Activated naive CD8-positive, alpha-beta T cell treated with anti-CD3 and anti-CD28 coated beads, Interleukin-2, amount 50 U/mL, for 16 hours (primary cell): Measurements from ENCODE around the gene OXCT1.
"Not testable (repeated sequence)": the region's sequence is repeated elsewhere in the genome, so short reads cannot be mapped to it uniquely, and the experiment has no call there.

Source experiments
- DNase-seq: peaks from one replicate; pipeline ENCODE4 v3.0.0-alpha.2; 2020; ENCODE audit warnings: low read depth, low spot score

Gene OXCT1

DNA sequence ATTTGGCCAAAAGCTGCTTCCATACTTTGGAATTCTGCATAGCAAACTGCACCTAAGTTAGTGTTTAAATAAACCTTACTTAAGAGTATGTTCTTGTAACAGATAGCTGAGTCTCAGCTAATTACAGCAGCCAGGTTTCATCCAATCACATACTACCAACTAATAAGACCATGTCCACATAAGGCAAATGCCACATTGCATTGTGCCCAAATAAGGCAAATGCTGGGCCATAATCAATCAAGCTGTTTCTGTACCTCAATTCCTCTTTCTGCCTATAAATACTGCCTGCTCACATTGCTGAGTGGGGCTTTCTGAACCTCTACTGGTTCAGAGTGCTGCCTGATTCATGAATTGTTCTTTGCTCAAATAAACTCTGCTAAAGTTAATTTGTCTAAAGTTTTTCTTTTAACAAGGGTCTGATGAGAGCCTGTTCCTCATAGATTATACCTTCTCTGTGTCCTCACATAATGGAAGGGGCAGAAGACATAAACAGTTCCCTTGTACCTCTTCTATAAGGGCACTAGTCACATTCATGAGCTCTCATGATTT is 4.4 kb upstream of the OXCT1 start:
- no peak for DNase-seq

DNA sequence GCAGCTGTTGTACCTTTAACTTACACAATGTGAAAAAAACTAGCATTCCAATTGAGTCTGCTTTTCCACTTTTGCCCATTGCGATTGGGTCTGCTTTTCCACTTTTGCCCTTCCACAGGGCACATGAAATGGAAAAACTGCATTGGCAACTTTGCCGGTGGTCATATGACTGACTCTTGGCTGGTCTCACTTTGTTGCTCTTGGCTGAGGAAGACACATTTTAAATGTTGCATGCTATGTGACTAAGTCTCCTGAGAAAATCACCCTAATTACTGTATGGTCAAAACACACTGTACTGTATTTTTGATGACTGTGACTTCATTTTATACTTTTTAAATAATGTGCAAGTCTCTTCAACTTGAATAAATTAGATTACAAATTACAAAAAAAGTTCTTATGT is 1.6 kb upstream of the OXCT1 start:
- DNase-seq, result no peak

DNA sequence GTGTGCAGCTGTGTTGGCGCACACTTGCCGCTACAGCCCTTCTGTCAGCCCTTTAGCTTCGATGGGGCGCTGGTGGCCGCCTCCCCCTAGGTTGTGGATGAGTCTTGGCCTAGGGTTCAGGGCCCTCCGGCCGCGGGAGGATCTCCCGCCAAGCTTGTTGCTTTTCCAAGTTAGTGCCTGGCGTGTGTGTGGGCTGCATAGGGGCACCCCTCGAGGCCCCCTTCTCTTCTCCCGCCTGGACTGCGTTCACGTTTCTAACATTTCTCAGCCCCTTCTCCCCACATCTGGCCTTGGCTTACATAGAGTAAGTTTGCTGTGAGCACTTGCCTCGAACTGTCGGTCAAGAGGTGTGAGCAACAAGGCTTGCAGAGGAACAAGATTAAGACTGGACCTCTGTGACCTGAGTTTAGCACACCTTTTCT is 413 bp upstream of the OXCT1 start:
- no peak for DNase-seq

DNA sequence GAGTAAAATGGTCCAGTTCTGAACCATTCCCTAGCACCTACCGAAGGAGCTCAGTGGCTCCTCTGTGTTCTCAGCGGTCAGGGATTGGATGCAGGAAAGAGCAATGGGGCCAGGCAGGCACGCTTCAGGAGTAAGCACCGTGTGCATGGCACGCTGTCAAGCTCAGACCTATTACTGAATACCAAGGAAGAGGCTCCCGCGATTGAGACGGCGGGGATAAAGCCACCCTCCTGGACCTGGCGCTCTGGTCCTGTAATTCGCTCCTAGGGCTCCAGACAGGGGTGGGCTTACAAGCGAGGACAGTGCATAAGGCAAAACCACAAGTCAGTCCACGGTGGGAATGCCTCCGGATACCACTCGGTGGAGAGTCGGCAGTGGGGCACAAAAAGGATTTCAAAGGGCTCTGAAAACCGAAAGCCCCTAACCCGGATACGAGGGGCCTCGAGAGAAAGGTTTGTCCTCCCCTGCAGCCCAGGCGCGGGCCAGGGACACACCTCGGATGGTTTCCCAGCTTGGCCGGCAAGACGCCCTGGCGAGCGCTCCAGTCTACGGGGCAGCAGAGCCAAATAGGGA is 988 bp downstream of the OXCT1 start:
- no peak for DNase-seq

DNA sequence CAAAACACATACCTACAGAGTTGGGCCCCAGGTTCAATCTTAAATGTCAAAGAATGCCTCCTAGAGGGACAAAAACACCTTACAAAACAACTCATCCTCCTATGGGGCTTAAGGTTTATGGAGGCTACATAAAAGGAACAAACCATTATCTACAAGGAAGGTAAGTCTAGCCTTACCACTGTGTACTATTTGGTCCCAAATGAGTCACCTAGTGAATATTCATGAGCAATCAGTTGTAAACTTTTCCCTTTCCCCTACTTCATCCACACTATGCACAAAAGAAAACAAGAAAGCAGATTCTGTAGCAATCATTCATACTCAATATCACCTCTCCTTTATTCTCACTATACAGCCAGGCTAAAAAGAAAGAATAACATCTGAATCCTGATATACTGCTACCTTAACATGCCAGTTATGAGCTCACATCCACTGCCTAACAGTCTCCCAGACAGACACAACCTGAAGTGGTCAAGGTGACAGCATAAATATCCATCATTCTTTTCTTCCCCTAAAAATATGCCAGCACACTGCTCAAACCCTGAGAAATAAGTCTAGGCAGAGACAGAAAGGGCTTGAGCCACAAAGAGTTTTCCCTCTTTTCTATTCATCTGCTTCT is 6.2 kb downstream of the OXCT1 start:
- DNase-seq, result no peak

DNA sequence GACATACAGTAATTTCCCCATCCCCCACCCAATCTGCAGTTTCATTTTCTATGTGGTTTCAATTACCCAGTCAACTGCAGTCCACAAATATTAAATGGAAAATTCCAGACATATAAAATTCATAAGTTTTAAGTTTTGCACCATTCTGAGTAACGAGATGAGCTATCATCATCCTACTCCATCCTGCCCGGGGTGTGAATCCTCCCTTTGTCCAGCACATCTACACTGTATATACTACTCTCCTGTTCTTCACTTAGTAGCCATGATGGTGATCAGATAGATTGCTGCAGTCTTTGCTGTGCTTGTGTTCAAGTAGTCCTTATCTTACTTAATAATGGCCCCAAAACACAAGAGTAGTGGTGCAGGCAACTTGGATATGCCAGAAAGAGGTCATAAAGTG is 11.3 kb downstream of the OXCT1 start:
- no peak for DNase-seq

DNA sequence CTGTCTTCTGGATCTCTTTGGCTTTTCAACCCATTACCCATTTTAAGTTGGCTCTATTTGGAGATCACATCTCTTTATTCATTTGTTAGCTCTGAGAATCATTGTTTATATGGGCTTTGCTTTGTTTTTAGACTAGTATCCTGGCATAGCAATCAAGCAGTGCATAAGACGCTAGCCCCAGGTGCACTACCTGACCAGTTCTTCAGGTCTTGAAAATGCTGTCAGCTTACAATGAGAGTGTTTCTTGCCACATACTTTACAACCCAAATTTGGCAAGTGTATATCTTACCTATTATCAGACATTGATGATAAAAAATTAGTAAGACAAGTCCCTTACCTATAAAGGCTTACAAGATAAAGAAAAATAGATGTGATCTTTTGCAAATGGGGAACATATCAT is 12.2 kb downstream of the OXCT1 start:
- DNase-seq, result no peak

DNA sequence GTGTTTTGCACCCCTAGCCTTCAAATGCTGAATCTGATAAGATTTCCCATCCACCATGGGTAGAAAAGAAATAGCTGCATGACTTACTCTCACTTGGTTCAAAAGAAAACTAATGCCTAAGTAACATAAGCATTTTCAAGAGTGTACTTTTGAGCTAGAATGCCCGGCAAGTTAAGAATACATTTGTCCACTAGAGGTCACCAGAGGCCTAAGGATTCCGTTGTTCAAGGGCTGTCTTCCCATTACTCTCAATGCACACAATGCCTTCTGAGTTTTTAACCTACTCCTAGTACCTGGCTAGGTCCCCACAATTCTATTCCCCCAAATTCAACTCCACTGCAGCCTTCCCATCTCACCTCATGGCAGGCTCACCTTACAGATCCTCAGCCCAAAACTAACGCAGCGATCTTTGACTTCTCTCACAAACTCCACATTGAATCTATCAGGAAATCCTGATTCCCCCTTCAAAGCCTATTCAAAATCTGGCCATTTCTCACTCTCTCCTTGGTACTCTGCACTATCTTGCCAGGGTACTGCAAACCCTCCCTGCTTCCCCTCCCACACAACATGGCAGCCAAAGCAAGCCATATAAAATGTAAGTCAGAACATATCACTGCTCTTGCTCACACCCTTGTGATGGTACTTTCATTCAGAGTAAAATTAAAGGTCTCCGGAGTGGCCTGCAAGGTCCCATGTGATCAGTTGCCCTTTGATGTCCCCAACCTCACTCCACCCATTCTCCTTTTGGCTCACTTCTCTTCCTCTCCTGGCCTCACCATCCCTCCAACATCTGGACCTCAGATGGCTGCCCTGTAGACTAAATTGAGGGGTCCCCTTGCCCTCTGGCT is 13.4 kb downstream of the OXCT1 start:
- peak; percentile 30 for DNase-seq

DNA sequence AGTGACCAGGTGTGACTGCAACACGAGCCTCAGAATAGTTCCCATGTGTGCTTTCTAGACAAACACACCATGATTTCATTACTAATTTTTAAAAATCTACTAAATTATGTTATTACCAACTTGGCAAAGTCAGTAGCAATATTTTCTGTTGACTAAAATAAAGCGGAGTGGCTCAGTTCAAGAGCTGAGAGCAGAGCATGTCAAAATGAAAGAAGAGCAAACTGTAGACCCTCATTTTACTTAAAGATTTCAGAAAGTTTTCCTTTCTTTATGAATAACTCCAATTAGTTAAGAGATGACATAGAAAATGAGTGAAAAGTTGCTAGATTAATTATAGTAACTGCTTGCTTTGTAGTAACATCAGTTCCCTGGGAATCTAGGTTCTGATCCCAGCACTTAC is 17.9 kb downstream of the OXCT1 start:
- no peak for DNase-seq

DNA sequence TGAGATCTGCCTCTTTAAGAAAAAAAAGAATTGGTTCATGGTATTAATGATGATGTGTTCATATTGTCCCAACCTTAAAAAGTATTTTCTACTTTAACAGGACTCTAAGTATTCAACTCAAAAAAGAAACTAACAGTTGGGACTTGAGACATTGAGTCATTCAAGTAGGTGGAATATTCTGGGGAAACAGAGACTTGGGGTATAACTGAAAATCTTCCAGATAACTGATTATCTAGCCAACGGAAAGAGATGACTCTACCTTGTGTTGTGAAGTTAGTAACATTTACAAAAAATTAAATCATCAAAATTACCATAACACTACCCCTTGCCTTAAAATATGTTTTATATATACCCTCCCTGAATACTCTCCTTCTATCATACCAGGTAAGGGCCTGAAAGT is 19.1 kb downstream of the OXCT1 start:
- no peak for DNase-seq

DNA sequence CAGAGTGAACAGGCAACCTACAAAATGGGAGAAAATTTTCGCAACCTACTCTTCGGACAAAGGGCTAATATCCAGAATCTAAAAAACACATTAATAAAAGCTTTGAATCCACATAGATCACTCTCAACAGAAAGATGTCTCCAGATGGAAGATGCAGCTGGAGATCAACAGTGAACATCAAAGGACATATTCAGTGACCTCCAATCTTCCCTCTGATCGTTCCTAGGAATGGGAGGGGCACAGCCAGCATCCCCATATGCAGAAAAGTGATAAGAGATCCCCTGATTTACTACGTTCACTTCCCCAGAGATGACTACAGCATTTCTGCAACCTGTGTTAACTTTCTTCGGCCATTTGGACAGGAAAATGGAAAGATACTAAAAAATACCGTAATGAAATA is 21.2 kb downstream of the OXCT1 start:
- no peak for DNase-seq

DNA sequence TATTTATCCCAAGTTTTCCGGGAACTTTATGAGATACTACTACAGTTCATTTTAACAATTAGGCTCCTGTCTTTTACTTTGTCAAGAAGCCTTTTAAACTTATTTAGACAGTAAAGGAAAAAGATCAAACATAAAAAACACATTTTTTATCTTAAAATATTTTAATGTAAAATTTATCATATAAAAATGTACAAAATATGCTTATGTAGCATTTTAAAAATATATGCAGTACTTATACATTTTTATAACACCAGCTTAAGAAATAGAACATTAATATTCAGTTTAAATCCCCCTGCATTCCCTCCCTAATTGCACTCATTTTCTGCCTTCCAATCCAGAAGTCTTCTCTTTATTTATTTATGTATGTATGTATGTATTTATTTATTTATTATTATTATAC is 24.5 kb downstream of the OXCT1 start:
- DNase-seq, result not testable (repeated sequence)

DNA sequence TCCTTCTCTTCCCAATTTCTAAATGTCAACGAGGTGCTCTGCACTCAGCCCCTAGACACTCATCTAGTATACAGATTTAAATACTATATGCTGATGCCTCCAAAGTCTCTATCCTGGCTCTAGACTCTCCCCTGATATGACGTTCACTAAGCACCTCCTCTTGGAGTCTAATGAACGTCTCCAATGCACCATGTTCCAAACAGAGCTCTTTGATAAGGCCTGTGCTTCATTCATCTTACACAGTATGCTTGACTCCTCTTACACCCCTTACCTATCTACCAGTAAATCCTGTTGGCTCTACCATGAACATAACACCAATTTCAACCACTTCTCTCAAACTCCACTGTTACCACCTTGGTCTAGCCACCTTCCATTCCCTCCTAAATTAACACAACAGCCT is 25.7 kb downstream of the OXCT1 start:
- DNase-seq, result no peak

DNA sequence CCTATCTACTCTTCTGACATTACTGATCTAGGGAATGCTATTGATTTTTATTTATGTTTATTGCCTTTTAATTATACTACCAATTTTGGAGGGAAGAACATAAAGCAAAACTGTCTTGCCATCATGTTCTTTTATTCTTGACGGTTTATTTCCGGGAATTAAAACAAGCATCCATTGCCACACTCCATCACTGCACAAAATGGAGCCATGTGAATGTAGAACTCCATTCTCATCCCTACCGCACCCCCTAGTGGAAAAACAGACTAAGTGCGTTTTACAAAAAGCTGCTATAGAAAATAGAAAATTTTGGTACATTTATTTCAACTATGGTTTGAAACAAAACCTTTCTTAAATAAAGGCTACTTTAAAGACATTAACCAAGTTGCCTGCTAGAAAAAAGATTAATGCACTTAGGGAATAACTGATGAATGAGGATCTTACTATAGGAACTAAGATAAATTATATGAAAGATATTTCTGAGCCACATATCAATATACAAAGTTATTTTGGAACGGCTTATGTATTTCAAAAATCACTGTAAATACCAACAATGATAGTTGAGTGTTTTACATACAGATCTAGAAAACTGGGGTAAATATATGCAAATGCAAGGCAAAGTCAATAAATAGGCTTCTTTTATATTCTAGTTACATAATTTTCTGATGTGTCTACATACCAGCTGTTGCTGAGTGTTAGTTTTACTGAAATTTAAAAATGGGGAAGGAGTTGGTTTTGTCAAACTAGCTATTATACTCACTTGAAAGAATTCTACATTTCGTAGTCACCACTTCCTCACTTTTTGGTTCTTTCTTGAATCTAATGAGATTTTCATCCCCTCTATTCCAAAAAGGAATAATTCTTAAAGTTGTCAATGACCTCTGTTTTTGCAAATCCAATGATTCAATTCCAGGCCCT is 26.5 kb downstream of the OXCT1 start:
- DNase-seq, result no peak

DNA sequence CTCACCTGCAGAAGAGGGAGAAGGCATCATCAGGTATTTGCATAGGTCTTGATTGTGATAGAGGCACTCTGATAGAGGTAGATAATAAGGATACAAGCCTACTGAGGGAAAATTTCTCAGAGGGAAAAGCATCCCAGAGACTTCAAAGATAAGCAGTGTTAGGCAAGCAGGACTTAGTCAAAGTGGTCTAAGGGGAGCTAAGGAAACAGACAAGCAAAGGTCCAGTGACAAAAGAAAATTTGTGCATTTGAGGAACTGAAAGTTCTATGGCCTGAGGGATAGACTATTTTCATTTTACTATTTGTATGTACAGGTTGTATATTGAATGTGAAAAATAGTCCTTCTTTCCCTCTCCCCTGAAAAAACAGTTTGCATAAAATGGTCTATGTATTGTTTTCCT is 27.4 kb downstream of the OXCT1 start:
- no peak for DNase-seq

DNA sequence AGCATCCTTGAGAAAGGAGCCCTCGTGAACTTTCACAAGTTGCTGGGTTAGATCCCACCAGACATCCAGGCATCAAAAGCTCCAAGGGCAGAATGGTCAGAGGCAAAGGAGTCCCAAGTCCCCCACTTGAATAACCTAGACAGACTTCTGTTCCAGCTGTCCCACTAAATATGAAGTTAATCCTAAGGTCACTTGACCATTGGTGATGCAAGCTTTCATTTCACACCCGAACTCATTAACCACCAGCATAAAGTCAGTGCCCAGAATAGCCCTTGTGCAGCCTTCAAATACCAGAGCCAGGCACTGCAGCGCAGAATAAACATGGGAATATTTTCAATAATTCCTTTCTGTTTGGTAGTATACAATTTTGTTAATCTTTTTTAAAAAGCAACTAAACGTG is 28.9 kb downstream of the OXCT1 start:
- DNase-seq, result no peak

DNA sequence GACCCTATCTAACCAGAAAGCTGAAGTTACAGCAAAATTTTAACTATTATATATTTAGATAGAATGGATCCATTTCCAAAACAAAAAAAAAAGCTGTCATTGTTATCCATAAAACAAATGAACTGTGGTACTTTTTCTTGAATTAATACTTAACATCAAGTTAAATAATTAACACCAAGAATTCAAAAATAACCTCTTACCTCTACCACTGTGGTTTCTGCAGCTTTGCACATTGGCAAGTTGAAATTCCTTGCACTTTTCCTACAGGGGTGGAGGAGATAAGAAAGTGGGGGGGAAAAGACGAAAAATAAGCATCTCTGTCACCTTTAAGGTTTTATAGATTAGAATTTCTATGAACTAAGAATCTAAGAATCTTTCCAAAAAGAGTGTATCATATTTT is 30.0 kb downstream of the OXCT1 start:
- no peak for DNase-seq

DNA sequence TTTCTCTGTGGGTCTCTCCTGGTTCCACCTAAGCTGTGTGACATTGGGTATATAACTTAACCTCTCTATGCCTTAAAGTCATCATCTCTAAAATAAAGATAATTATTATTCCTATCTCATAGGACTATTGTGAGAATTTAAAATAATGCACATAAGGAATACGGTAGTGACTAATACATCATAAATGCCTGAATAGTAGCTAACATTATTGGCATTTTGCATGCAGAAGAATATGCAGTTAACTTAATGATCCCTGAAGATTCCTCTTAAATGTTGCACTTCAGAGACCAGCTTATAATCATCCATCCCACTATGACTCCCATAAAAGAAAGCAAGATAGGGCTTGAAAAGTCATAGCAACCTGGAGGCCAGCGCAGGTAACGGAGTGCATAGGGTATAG is 32.4 kb downstream of the OXCT1 start:
- DNase-seq, result no peak

DNA sequence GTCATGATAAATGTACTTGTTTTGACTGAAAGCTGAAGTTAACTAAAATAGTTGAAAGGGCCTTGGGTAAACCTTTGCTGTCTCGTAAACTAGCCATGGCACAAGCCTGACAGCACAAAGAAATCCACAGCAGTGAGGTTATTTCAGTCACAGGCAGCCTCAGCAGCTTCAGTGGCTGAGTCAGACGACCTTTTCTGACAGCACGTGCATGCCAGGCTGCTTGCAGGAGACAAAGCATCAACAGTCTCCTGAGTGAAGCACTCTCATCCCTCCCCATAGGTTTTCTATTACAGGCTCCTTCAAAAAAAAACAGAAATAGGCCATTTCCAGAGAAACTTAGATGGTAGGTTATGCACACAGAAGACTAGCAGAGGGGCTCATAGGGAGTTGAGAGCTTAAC is 34.6 kb downstream of the OXCT1 start:
- DNase-seq, result no peak

DNA sequence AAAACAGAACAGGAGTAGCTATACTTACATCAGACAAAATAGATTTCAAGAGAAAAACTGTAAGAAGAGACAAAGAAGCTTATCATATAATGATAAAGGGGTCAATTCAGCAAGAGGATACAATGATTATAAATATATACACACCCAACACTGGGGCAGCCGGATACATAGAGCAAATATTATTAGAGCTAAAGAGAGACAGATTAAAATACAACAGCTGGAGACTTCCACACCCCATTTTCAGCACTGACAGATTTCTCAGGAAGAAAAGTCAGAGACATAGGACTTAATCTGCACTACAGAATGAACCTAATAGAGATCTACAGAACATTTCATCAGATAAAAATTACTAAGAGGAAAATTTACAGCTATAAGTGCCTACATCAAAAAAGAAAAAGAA is 35.7 kb downstream of the OXCT1 start:
- no peak for DNase-seq

DNA sequence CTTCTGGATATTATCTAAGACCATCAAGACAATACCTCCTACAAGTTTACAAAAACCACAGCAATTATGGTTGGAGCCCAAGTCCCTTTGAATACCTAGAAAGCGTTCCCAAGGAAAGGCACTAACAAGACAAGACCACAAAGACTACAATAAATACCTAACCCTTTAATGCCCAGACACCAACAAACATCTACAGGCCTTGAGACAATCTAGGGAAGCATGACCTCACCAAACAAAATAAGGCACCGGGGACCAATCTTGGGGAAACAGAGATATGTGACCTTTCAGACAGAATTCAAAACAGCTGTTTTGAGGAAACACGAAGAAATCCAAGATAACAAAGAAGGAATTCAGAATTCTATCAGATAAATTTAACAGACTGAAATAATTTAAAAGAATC is 37.8 kb downstream of the OXCT1 start:
- no peak for DNase-seq

DNA sequence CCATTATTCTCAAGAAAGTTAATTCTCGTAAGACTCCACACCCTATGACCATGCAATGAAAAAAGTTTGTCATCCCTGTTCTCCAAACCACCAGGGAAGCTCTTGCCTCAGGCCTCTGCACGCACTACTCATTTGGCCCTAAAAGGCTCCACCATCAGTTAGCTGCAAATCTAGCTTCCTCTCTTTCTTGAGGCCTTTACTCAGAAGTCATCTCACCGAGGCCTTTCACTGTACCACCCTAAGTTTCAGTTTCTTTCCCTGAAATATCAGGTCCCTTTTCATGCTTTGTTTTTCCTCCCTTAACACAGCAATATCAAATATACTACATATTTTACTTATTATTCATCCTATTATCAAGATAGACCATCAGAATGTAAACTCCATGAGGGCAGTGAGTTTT is 39.1 kb downstream of the OXCT1 start:
- no peak for DNase-seq
